Measurements from ENCODE around the gene SLC27A2.
"Not testable (repeated sequence)": the region's sequence is repeated elsewhere in the genome, so short reads cannot be mapped to it uniquely, and the experiment has no call there.

Gene SLC27A2

DNA sequence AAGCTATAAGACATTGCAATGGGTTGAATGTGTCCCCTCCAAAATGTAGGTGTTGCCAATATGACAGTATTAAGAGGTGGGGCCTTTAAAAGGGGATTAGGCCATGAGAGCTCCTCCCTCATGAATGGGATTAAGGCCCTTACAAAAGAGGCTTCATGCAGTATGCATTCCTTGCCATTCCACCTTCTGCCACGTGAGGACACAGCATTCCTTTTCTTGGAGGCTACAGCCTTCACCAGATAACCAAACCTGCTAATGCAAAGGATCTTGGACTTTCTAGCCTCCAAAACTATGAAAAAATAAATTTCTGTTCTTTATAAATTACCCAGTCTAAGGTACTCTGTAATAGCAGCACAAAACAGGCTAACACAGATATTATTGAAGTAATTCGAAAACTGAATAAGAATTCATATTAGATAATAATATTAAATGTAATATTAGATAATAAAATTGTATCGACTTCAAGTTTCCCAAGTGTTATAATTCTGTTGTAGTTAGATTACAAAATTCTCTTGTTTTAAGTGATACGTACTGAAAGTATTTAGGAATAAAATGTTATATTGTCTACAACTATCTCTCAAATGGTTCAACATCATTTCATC, 33.5 kb upstream of the SLC27A2 start:
- Mint-ChIP-seq H3K4me1 (ENCODE audit: low read depth) (peaks cover 33% of the 10 kb centered on the region), H3K9me3 (no peaks in the 10 kb centered on the region), H3K36me3 (ENCODE audit: low read depth) (no peaks in the 10 kb centered on the region), H3K27me3 (ENCODE audit: low read depth) (no peaks in the 10 kb centered on the region), H3K27ac (no peak overlapping the region), H3K4me3 (no peak overlapping the region)
- DNase-seq (ENCODE audit: low spot score), result no peak

DNA sequence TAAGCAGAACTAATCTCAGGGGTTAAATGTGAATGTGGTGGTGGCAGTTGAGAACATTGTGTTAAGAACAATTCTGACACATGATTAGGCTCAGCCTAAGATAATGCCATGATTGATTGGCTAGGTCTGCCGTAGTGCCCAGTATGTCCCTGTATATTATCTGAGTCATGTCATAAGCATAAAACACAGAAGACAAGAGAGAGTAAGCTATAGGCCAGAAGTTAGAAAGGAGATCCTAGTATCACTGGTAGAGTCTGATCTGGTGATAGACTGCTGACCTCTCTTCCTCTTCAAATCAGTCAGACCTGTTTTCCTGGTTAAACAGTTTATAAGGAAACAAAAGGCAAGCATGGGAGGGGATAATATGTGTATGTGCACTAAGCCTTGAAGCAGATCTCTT, 32.9 kb upstream of the SLC27A2 start:
- Mint-ChIP-seq H3K36me3 (ENCODE audit: low read depth) (no peaks in the 10 kb centered on the region), H3K9me3 (no peaks in the 10 kb centered on the region), H3K4me1 (ENCODE audit: low read depth) (peaks cover 30% of the 10 kb centered on the region), H3K4me3 (no peak overlapping the region), H3K27ac (no peak overlapping the region), H3K27me3 (ENCODE audit: low read depth) (no peaks in the 10 kb centered on the region)
- DNase-seq (ENCODE audit: low spot score), result no peak

DNA sequence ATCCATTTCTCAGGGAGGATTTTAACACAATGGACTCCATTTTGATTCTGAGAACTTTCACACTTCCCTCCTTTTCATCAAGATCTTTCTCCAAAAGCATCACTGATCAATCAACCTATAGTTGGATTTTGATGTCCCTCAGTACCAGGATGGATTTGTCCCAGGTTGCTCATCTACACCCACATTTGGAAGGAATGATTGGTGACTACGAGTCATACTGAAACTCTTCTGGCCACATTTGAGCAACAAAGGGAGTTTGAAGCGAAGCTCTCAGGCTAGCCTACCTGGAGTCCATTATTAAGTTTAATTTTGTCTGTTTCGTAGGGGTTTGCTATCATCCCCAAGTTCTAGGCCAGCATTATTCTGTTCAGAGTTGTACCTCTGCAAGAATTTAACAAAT, 31.6 kb upstream of the SLC27A2 start:
- DNase-seq (ENCODE audit: low spot score), result peak; percentile 23
- H3K9me3 Mint-ChIP-seq, result no peaks in the 10 kb centered on the region
- no peak overlapping the region for H3K4me3 Mint-ChIP-seq
- no peaks in the 10 kb centered on the region for H3K36me3 Mint-ChIP-seq (ENCODE audit: low read depth)
- peaks cover 21% of the 10 kb centered on the region for H3K4me1 Mint-ChIP-seq (ENCODE audit: low read depth)
- H3K27ac Mint-ChIP-seq, result no peak overlapping the region
- H3K27me3 Mint-ChIP-seq (ENCODE audit: low read depth), result no peaks in the 10 kb centered on the region

DNA sequence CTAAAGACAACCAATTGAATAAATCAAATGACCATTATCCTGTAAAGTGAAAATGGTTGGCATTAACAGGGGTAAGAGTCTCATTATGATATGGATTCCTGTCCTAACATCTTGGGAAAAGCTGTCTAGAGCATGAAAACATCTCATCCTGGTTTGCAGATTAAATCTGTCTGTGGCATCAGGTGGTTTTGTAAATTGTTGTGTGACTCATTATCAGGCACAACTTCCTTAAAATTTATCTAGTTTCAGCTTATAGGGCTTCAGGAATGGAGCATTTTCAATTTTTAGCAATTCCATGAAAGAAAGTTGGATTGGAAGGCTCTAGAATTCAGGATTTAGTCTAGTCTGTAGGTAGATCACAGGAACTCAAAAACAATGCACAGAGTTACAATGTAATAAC, 31.1 kb upstream of the SLC27A2 start:
- H3K4me3 Mint-ChIP-seq, result no peak overlapping the region
- peaks cover 18% of the 10 kb centered on the region for H3K4me1 Mint-ChIP-seq (ENCODE audit: low read depth)
- H3K27ac Mint-ChIP-seq, result no peak overlapping the region
- DNase-seq (ENCODE audit: low spot score), result no peak
- H3K27me3 Mint-ChIP-seq (ENCODE audit: low read depth), result no peaks in the 10 kb centered on the region
- H3K9me3 Mint-ChIP-seq, result no peaks in the 10 kb centered on the region
- no peaks in the 10 kb centered on the region for H3K36me3 Mint-ChIP-seq (ENCODE audit: low read depth)

DNA sequence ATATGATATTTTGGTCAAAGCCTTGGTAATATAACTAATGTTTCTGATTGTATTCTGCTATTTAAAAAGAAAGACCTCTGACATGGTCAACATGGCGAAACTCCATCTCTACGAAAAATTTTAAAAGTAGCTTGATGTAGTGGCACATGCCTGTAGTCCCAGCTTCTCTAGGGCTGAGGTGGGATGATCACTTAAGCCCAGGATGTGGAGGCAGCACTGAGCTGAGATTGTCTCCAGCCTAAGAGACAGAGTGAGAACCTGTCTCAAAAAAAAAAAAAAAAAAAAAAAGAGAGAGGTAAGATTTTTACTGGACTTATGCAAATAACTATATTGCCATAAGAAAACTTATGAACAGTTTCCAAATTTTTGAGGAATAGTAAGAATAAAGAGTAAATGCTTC, 30.5 kb upstream of the SLC27A2 start:
- Mint-ChIP-seq H3K27me3 (ENCODE audit: low read depth) (no peaks in the 10 kb centered on the region), H3K9me3 (no peaks in the 10 kb centered on the region), H3K4me1 (ENCODE audit: low read depth) (peaks cover 18% of the 10 kb centered on the region), H3K4me3 (no peak overlapping the region), H3K27ac (no peak overlapping the region), H3K36me3 (ENCODE audit: low read depth) (peaks cover 2% of the 10 kb centered on the region)
- DNase-seq (ENCODE audit: low spot score), result no peak

DNA sequence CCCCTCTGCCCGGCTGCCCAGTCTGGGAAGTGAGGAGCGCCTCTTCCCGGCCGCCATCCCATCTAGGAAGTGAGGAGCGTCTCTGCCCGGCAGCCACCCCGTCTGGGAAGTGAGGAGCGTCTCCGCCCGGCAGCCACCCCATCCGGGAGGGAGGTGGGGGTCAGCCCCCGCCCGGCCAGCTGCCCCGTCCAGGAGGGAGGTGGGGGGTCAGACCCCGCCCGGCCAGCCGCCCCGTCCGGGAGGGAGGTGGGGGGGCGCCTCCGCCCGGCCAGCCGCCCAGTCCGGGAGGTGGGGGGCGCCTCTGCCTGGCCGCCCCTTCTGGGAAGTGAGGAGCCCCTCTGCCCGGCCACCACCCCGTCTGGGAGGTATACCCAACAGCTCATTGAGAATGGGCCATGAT, 23.8 kb upstream of the SLC27A2 start:
- not testable (repeated sequence) for H3K27ac Mint-ChIP-seq; H3K36me3 Mint-ChIP-seq (ENCODE audit: low read depth)
- peaks cover 14% of the 10 kb centered on the region for H3K27me3 Mint-ChIP-seq (ENCODE audit: low read depth)

DNA sequence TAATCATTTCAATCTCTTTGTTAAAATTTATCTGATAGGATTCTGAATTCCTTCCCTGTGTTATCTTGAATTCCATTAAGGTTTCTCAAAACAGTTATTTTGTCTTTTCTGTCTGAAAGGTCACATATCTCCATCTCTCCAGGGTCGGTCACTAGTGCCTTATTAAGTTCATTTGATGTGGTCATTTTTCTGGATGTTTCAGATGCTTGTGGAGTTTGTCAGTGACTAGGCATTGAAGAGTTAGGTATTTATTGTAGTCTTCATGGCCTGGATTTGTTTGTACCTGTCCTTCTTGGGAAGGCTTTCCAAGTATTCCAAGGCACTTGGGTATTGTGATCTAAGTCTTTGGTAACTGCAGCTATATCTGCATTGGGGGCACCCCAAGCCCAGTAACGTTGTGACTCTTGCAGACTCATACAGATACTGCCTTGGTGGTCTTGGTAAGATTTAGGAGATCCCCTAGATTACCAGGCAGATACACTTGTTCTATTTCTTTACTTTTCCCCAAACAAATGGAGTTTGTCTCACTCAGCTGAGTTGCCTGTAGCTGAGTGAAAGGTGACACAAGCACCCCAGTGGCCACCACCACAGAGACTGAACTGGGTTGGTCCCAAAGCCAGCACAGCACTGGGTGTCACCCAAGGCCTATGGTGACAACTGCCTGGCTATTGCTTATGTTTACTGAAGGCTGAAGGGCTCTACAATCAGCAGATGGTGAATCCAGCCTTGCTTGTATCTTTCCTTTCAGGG, 18.9 kb upstream of the SLC27A2 start:
- Mint-ChIP-seq H3K27me3 (ENCODE audit: low read depth) (peaks cover 11% of the 10 kb centered on the region), H3K9me3 (peaks cover 19% of the 10 kb centered on the region), H3K27ac (no peak overlapping the region), H3K4me1 (ENCODE audit: low read depth) (peaks cover 14% of the 10 kb centered on the region), H3K4me3 (no peak overlapping the region), H3K36me3 (ENCODE audit: low read depth) (peaks cover 1% of the 10 kb centered on the region)
- no peak for DNase-seq (ENCODE audit: low spot score)

More for the DNA sequence above, 23.8 kb upstream of the SLC27A2 start:
- H3K4me3 Mint-ChIP-seq; H3K4me1 Mint-ChIP-seq (ENCODE audit: low read depth); DNase-seq (ENCODE audit: low spot score): not testable (repeated sequence)
- H3K9me3 Mint-ChIP-seq, result peaks cover 30% of the 10 kb centered on the region

DNA sequence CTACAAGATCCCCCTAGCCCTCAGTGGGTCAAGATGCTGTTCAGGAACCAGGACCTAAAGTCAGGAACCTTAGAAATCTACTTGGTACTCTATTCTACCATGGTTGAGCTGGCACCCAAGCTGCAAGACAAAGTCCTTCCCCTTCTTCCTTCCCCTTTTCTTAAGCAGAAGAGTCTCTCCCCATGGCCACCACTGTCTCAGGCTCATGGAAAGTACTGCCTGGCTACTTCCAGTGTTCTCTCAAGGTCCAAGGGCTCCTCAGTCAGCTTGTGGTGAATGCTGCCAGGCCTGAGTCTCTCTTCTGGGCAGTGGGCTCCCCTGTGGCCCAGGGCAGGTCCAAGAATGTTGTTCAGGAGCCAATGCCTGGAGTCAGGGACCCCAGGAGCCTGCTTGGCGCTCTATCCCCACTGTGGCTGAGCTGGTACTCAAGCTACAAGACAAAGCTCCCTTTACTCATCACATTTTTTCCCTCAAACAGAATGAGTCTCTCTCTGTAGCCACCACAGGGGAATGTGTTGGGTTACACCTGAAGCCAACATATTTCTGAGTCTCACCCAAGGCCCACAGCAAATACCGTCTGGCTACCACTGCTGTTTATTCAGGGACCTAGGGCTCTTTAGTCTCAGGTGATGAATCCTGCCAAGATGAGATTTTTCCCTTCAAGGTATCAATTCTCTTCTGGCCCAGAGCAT, 18.1 kb upstream of the SLC27A2 start:
- Mint-ChIP-seq H3K27ac (no peak overlapping the region), H3K4me3 (no peak overlapping the region), H3K9me3 (peaks cover 17% of the 10 kb centered on the region), H3K4me1 (ENCODE audit: low read depth) (peaks cover 14% of the 10 kb centered on the region), H3K36me3 (ENCODE audit: low read depth) (peaks cover 1% of the 10 kb centered on the region), H3K27me3 (ENCODE audit: low read depth) (peaks cover 11% of the 10 kb centered on the region)
- DNase-seq (ENCODE audit: low spot score), result no peak

DNA sequence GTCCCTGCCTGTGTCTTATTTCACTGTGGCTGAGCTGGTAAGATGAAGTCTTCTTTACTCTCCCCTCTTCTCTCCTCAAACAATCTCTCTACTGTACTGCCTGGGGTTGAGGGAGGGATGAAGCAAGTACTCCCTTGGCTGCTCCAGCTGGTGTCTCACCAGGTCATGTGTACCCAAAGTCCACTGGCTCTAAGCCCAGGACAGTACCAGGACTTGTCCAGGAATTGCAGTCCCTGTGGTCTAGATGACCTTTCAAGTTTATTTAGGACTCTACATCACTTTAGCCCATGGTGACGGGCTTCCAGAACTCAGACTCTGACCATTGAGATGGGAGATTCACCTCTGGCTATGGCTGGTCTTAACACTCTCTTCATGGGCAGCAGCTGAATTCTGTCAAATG, 17.5 kb upstream of the SLC27A2 start:
- H3K4me1 Mint-ChIP-seq (ENCODE audit: low read depth), result peaks cover 14% of the 10 kb centered on the region
- no peak overlapping the region for H3K4me3 Mint-ChIP-seq
- H3K9me3 Mint-ChIP-seq, result peaks cover 12% of the 10 kb centered on the region
- peaks cover 4% of the 10 kb centered on the region for H3K36me3 Mint-ChIP-seq (ENCODE audit: low read depth)
- peaks cover 9% of the 10 kb centered on the region for H3K27me3 Mint-ChIP-seq (ENCODE audit: low read depth)
- H3K27ac Mint-ChIP-seq, result no peak overlapping the region
- DNase-seq (ENCODE audit: low spot score), result no peak

DNA sequence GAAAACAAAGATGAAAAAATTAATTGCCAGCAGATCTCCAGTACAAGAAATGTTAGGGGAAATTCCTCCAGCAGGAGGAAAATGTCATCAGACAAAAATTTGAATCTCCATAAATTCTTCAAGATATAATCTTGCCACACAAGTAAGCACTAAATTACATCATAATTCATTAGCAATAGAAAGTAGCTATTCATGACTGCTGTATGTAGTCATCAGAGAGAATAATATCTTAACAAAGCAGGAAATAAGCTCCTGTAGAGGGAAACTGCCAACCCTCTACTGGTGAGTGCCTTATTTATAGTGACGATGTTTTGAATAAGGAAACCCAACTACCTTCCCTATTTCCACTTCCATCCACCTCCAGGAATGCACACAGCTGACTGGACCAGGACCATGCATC, 15.8 kb upstream of the SLC27A2 start:
- Mint-ChIP-seq H3K4me3 (no peak overlapping the region), H3K9me3 (peaks cover 5% of the 10 kb centered on the region), H3K27me3 (ENCODE audit: low read depth) (no peaks in the 10 kb centered on the region), H3K4me1 (ENCODE audit: low read depth) (peaks cover 14% of the 10 kb centered on the region), H3K27ac (no peak overlapping the region), H3K36me3 (ENCODE audit: low read depth) (peaks cover 3% of the 10 kb centered on the region)
- DNase-seq (ENCODE audit: low spot score), result no peak

DNA sequence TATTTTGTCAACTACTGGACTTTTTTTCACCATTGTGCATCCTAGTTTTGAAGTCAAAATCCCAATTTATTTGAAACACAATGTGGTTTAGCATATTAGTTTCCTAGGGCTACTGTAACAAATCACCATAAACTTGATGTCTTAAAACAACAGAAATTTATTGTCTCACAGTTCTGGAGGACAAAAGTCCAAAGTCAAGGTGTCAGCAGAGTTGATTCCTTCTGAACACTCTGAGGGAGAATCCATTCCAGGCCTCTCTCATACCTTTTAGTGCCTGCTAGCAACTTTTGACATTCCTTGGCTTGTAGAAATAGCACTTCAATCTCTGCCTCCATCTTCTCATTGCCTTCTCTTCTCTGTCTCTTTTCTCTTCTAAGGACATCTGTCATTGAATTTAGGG, 14.9 kb upstream of the SLC27A2 start:
- peaks cover 16% of the 10 kb centered on the region for H3K4me1 Mint-ChIP-seq (ENCODE audit: low read depth)
- peaks cover 12% of the 10 kb centered on the region for H3K9me3 Mint-ChIP-seq
- peaks cover 8% of the 10 kb centered on the region for H3K36me3 Mint-ChIP-seq (ENCODE audit: low read depth)
- no peak overlapping the region for H3K27ac Mint-ChIP-seq
- DNase-seq (ENCODE audit: low spot score), result no peak
- H3K4me3 Mint-ChIP-seq, result no peak overlapping the region
- H3K27me3 Mint-ChIP-seq (ENCODE audit: low read depth), result no peaks in the 10 kb centered on the region

DNA sequence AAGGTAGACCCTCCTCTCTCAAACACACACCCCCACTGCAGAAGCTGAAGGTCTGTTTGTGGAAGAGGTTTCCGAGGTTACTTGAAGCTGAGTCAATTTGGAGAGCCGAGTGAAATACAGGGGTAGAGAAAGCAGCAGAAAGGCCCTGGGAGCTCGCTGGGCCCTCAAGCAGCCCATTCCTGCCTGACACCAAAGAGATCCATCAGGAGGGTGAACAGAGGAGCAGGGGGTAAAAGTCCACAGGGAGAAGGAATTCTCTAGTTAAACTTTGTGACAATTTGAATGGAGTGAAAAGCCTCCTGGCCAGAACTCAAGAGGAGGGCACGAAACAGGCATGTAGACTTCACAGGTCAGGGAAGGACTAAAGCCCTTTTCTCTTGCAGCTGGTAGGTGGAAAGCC, 13.6 kb upstream of the SLC27A2 start:
- no peaks in the 10 kb centered on the region for H3K27me3 Mint-ChIP-seq (ENCODE audit: low read depth)
- peaks cover 8% of the 10 kb centered on the region for H3K36me3 Mint-ChIP-seq (ENCODE audit: low read depth)
- H3K9me3 Mint-ChIP-seq, result peaks cover 7% of the 10 kb centered on the region
- no peak overlapping the region for H3K27ac Mint-ChIP-seq
- H3K4me3 Mint-ChIP-seq, result no peak overlapping the region
- H3K4me1 Mint-ChIP-seq (ENCODE audit: low read depth), result peaks cover 16% of the 10 kb centered on the region
- DNase-seq (ENCODE audit: low spot score), result no peak

DNA sequence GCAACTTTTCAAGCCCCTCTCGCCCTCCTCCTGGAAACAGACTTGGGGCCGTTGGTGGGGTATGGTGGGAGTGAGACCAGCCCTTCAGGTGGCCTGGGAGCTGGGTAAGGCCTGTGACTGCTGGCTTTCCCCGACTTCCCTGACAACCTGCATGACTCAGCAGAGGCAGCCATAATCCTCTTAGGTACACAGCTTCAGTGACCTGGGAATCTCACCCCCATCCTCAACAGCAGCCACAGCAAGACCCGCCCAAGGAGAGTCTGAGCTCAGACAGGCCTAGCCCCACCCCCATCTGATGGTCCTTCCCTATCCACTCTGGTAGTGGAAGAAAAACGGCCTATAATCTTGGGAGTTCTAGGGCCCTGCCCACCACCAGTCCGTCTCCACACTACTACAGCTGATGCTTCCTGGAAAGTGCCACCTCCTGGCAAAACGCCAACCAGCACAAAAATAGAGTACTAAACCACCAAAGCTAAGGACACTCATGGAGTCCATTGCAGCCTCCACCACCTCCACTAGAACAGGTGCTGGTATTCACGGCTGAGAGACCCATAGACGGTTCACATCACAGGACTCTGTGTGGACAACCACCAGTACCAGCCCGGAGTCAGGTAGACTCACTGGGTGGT, 13.1 kb upstream of the SLC27A2 start:
- Mint-ChIP-seq H3K27ac (no peak overlapping the region), H3K27me3 (ENCODE audit: low read depth) (no peaks in the 10 kb centered on the region), H3K9me3 (peaks cover 7% of the 10 kb centered on the region), H3K4me3 (no peak overlapping the region), H3K4me1 (ENCODE audit: low read depth) (peaks cover 16% of the 10 kb centered on the region), H3K36me3 (ENCODE audit: low read depth) (peaks cover 8% of the 10 kb centered on the region)
- DNase-seq (ENCODE audit: low spot score), result no peak

DNA sequence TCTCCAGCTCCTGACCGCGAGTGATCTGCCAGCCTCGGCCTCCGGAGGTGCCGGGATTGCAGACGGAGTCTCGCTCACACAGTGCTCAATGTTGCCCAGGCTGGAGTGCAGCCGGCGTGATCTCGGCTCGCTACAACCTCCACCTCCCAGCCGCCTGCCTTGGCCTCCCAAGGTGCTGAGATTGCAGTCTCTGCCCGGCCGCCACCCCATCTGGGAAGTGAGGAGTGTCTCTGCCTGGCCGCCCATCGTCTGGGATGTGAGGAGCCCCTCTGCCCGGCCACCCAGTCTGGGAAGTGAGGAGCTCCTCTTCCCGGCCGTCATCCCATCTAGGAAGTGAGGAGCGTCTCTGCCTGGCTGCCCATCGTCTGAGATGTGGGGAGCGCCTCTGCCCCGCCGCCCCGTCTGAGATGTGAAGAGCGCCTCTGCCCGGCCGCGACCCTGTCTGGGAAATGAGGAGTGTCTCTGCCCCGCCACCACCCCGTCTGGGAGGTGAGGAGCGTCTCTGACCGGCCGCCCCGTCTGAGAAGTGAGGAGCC, 9.6 kb upstream of the SLC27A2 start:
- H3K27ac Mint-ChIP-seq; H3K27me3 Mint-ChIP-seq (ENCODE audit: low read depth); H3K4me3 Mint-ChIP-seq; DNase-seq (ENCODE audit: low spot score): not testable (repeated sequence)
- Mint-ChIP-seq H3K4me1 (ENCODE audit: low read depth) (peaks cover 12% of the 10 kb centered on the region), H3K9me3 (peaks cover 13% of the 10 kb centered on the region), H3K36me3 (ENCODE audit: low read depth) (peaks cover 12% of the 10 kb centered on the region)
